HG02981 (cell line): ENCODE results near the gene VPS13D.

Experiments
- ATAC-seq: cut with Tn5 transposase; IDR thresholded peaks from one replicate; pipeline ENCODE4 v1.9.1; 2021; ENCODE audit warnings: mild to moderate bottlenecking, moderate library complexity; ENCODE audit not compliant: unreplicated experiment

VPS13D gene

GRCh38 chr1:12229835-12230548 is at the start of gene VPS13D:
Gene VPS13D, plus strand, starts transcription at chr1:12230030. Its CDS starts 4,237 bp downstream, at chr1:12234267.
- ATAC-seq: peak; percentile 74

- ATAC-seq: no peak
Measured at GRCh38 chr1:12180315-12180714, 49.5 kb upstream of the VPS13D start.

GRCh38 chr1:12180903-12181302 is 48.9 kb upstream of the VPS13D start:
- ATAC-seq: no peak

- no peak for ATAC-seq
Measured at GRCh38 chr1:12181568-12181967, 48.3 kb upstream of the VPS13D start.

- no peak for ATAC-seq
Measured at GRCh38 chr1:12182410-12182984, 47.3 kb upstream of the VPS13D start.

- ATAC-seq: no peak
Measured at GRCh38 chr1:12183095-12183794, 46.6 kb upstream of the VPS13D start.

- ATAC-seq: no peak
Measured at GRCh38 chr1:12184008-12184681, 45.7 kb upstream of the VPS13D start.

GRCh38 chr1:12185036-12185917 is 44.6 kb upstream of the VPS13D start:
- ATAC-seq: no peak

- no peak for ATAC-seq
Measured at GRCh38 chr1:12185918-12186678, 43.7 kb upstream of the VPS13D start.

- no peak for ATAC-seq
Measured at GRCh38 chr1:12186679-12186985, 43.2 kb upstream of the VPS13D start.

- no peak for ATAC-seq
Measured at GRCh38 chr1:12188115-12188514, 41.7 kb upstream of the VPS13D start.

GRCh38 chr1:12188657-12189327 is 41.0 kb upstream of the VPS13D start:
- no peak for ATAC-seq

- ATAC-seq: no peak
Measured at GRCh38 chr1:12189328-12189682, 40.5 kb upstream of the VPS13D start.

- ATAC-seq: no peak
Measured at GRCh38 chr1:12191242-12192032, 38.4 kb upstream of the VPS13D start.

GRCh38 chr1:12194666-12195216 is 35.1 kb upstream of the VPS13D start:
- no peak for ATAC-seq

GRCh38 chr1:12195416-12195815 is 34.4 kb upstream of the VPS13D start:
- no peak for ATAC-seq

GRCh38 chr1:12196641-12197482 is 33.0 kb upstream of the VPS13D start:
- no peak for ATAC-seq

- ATAC-seq: no peak
Measured at GRCh38 chr1:12197483-12197880, 32.3 kb upstream of the VPS13D start.
